Left forelimb (tissue), 1 donor: ENCODE results near the gene SYT4.

Source experiments
- DNase-seq: peaks from one replicate; pipeline ENCODE4 v3.0.0-alpha.2; 2018; ENCODE audit warnings: low spot score

SYT4 gene

DNA sequence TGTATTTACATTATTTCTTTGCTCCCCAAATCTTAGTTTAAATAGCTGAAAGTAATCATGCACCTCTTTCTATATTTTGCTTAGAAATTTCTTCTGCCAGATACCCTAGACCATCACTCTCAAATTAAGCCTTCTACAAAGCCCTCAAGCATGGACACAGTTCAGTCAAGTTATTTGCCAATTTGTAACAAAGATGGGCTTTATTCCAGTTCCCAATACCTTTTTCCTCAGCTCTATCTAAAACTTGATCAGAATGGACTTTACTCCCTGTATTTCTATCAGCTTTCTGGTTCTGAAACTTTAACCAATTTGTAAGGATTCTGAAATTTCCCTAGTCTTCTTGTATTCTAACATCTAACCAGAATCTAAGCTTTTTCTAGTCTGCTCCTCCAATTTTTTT lies 56.6 kb downstream of the SYT4 start:
- DNase-seq = no peak
